HG03432 (cell line): ENCODE measurements around the gene USP14.
A peak's percentile ranks its signal among the peaks of the same experiment; 100 is the strongest.
"Not testable (repeated sequence)": the region's sequence is repeated elsewhere in the genome, so short reads cannot be mapped to it uniquely, and the experiment has no call there.

ENCODE experiments used
- ATAC-seq: cut with Tn5 transposase; IDR thresholded peaks from one replicate; pipeline ENCODE4 v1.9.1; 2021; ENCODE audit warnings: mild to moderate bottlenecking, moderate library complexity; ENCODE audit not compliant: unreplicated experiment

The USP14 gene

GRCh38 chr18:158128-159036, at the start of gene USP14:
Gene USP14, plus strand, starts transcription at chr18:158557. Its CDS starts 142 bp downstream, at chr18:158699.
- peak; percentile 95 for ATAC-seq

- peak; percentile 10 for ATAC-seq
These were observed 49.7 kb upstream of the USP14 start for GRCh38 chr18:108665-109063.

GRCh38 chr18:109130-109921, 49.0 kb upstream of the USP14 start:
- ATAC-seq: peak; percentile 16

- ATAC-seq: not testable (repeated sequence)
These were observed 48.5 kb upstream of the USP14 start for GRCh38 chr18:109922-110261.

- not testable (repeated sequence) for ATAC-seq
These were observed 47.8 kb upstream of the USP14 start for GRCh38 chr18:110351-111201.

- no peak for ATAC-seq
These were observed 46.9 kb upstream of the USP14 start for GRCh38 chr18:111306-112014.

- not testable (repeated sequence) for ATAC-seq
These were observed 46.2 kb upstream of the USP14 start for GRCh38 chr18:112015-112733.

GRCh38 chr18:120539-121260, 37.7 kb upstream of the USP14 start:
- not testable (repeated sequence) for ATAC-seq

GRCh38 chr18:135045-135444, 23.3 kb upstream of the USP14 start:
- ATAC-seq: no peak

- ATAC-seq: no peak
These were observed 21.9 kb upstream of the USP14 start for GRCh38 chr18:136433-136832.

GRCh38 chr18:137327-137726, 21.0 kb upstream of the USP14 start:
- ATAC-seq: no peak

- ATAC-seq: no peak
These were observed 17.6 kb upstream of the USP14 start for GRCh38 chr18:140670-141266.

- not testable (repeated sequence) for ATAC-seq
These were observed 15.6 kb upstream of the USP14 start for GRCh38 chr18:142624-143296.

- no peak for ATAC-seq
These were observed 9.5 kb upstream of the USP14 start for GRCh38 chr18:148841-149240.

GRCh38 chr18:154151-154550, 4.2 kb upstream of the USP14 start:
- no peak for ATAC-seq

- no peak for ATAC-seq
These were observed 2.7 kb upstream of the USP14 start for GRCh38 chr18:155688-156087.

- no peak for ATAC-seq
These were observed 1.7 kb upstream of the USP14 start for GRCh38 chr18:156514-157230.
